Stimulated activated CD8-positive, alpha-beta memory T cell treated with anti-CD3 and anti-CD28 coated beads, Interleukin-2, amount 100 ng/mL, for 48 hours (primary cell): ENCODE data around the gene FAM171A1.

ENCODE experiments used
- DNase-seq, 2 donors: peaks; one replicate each; pipeline ENCODE4 v3.0.0-alpha.2; 2020; ENCODE audit warnings: low read depth in 2 of 2

Gene FAM171A1

DNA sequence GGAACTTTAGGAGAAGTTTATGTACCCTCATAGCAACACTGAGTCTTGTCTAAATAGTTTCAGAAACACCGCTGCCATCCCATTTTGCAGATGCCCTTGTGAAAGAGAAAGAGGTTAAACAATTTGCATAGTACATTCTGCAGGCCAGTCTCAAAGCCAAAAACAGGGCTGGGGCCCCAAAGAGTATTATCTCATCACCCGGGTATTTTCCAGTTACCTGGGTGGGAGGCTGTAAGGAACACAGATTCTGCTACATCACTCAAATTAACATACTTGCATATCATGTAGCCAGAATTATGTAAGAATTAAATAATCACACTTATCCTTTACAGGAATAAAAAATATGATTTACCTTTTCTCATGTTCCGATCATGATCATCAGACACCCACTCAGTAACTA, 3.1 kb upstream of the FAM171A1 start:
- DNase-seq = no peak

DNA sequence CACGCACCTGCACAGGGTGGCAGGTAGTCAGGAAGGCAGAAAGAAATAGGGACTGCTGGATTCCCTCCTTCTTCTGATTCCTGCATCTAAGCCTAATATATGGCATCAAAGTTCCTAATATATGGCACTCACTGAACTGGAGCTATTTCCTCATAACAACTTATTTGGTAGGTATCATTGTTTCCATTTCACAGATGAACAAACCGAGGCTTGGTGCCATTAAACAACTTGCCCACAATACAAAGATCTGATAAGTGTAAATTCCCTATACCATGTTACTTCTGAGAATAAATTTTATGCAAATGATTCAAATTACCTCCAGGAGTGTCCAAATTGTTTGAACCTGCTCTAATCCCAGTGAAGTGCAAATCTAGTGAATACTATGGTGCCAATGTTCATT, 2.1 kb upstream of the FAM171A1 start:
- no peak for DNase-seq

DNA sequence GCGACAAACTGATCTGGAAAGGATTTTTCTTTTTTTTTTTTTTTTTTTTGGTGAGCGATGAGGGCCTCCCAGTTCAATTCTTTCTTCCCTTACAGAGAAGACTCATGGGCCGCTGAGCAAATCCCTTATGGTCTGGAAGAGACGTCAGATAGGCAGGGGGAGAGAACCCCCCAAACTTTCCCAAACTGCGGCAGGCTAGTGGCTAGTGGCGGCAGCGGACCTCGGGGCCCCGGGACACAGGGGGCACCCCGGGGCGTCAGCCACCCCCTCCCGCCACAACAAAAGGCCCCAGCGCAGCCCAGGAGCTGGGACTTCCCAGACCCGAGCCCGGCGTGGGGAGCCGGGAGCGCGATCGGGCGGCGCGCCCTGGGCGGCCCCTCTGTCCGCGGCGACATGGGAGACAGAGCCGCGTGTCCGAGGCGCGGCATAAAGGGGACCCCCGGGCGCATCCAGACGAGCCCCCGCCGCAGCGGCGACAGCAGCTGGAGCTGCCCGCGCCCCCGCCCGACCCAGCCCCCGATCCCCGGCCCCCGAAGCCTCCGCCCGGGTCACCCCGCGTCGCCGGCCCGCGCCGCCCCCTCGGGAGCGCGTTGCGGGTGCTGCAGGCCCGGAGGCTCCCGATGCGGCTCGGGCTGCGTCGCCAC, 755 bp downstream of the FAM171A1 start:
- no peak for DNase-seq

DNA sequence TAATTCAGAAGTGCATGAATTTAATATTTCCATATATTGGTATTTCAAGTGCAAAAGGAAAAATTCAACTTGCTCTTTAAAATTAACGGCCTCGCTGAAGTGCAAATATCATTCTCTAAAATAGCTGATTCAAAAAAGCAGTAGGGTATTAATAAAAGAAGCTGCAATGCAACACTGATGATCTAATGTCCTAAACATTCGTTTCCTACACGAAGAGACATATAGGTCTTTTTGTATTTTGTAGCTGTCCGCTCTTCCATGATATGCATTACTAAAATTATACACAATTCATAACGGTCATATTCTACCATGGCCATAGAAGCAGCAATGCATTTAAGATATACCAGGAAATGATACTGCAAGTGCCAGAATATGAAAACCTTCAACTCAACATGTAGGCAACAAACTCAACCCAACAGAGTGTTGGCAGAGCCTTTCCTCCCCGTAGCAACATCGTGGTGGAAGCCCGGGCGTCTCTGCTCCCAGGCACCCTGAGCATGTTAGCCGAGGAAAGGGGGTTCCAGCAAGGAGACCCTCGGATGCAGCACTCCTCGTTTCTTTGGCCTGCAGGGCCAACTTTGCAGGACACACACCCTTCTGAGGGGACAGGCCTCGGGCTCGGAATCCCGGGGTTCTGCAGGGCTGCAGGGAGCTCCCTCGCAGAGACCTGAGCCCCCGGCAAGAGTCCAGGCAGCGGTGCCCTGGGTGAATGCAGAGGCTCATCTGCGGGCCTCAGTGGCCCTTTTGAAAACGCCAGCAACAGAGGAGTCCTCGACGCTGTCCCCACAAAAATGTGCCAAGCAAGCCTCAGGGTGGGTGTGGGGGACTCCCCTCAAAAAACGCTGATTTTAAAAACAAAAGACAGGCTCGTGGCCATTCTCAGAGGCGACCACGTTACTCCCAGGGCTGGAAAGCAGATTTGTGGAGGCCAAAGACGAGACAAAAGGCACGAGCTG, 1.6 kb downstream of the FAM171A1 start:
- DNase-seq = no peak

DNA sequence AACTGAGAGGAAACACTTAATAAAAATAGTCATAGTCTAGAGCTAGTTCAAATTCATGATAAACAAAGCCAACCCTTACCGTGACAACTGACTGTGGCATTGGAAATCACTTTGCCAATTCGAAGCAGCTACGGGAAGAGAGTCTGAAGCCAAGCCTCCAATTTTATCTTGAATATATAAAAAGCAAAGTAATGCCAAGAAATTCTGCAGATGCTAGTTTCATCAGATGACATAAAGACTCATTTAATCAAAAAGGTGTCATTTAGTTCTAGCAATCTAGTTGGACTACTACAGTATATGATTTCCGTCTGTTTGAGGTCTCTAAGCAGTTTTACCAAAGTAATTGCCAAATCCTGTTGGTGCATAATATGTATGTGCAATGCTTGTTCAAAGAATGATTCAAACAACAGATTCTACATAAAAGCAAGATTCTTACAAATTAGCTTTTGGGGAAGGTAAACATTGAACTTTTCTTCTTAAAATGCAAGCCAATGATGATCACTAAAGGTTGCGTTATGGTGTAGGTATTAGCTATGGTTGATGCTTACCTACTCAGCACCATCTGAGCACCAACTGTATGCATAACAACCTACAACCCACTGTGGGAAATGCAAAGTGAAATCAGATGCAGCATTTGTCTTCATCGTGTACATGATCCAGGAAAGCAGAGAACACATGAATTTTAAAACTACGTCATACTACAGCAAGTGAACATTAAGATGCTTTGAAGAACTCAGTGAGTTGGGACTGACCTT, 2.8 kb downstream of the FAM171A1 start:
- DNase-seq = no peak

DNA sequence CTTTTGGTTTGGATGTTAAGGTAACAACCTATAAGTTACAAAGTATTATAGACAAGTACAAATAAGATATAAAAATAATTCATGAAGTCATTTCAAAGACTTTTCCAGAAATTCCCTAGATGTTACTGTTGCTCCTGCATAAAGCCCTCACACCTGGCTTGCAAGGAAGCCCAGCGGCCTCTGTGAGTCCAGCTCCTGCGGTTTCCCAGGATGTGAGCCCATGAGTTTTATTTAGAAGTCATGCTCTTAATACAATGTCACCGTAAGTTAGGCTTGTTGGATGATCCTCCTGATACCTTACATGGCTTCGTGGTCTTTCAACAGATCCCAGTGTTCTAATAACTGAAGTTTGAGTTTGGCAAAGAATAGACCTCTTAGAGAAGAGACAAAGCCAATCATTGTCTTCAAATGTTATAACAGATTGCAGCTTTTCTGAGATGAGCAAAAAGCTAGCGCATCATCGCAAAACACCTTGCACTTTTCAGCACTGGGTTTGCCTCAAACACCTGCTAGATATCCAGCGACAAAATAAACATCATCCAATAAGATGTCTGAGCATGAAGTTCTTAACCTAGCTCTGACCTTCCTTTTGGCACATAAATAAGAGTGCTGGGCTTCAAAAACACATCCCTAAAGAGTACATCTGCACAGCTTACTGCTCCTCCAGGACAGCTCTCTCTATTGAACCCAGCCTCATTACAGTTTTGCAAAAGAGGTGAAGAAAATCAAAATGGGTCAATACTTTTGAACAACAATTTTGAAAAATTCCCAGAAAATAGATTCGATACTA, 3.6 kb downstream of the FAM171A1 start:
- no peak for DNase-seq

DNA sequence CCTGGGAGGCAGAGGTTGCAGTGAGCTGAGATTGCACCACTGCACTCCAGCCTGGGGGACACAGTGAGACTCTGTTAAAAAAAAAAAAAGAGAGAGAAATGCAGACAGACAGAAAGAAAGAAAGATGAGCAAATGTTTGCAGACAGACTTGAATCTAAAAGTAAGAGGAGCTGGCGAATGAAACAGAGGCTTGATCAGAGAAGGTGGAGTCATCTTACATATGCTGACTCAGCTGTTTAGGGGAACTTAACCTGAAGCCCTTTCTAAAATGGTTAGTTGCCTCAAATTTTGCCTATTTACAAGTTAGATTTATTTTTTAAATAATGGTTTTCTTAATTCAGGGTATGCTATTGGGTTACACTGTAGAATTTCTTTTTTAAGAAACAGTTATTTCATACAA, 5.4 kb downstream of the FAM171A1 start:
- no peak for DNase-seq

DNA sequence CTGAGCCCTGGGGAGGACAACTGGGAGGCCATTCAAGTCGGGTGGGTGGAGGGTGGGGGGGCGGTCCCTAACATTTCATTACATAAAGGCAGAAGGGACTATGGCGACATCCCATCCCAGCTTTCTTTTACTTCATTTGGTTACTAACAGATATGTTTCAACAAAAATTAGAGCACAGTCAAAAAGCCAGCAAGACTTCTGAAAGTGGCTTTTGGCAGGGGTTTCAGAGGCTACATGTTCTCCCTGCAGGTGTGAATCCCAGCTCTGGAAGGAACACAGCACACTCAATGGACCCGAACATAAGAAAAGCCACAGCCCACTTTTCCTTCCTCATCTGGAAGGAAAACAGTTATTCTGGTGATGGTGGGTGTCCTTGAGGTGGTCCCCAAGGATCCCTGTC, 7.1 kb downstream of the FAM171A1 start:
- no peak for DNase-seq

DNA sequence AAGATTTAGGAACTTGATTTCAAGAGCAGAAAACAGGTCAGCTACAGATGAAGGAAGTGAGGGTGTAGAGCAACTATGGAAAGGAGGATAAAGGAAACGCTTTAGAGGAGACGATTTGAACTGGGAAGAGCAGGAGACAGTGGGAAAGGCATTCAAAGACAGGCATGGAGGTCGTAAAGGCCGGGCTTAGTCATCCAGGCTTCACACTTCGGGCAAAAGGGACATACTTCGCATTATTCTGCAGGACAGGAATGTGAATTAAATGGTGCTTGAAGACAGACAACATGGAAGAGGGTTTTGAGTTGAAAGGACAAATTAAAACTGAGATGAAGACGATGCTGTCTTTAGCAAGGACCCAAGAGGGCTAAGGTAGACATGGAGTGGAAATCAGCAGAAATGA, 8.1 kb downstream of the FAM171A1 start:
- no peak for DNase-seq

DNA sequence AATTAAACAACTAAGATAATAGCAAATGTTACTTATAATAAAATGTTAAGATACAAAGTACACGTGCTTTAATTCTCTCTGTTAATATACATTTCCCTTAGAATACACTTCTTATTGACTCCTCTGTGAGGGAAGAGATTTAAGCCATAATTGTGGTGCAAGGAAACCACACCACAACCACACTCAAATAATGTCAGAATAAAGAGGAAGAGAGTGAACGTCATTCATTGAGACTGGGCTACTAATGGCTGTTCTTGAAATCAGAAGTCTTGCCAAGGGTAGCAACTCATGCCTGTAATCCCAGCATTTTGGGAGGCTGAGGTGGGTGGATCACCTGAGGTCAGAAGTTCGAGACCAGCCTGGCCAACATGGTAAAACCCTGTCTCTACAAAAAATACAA, 10.0 kb downstream of the FAM171A1 start:
- no peak for DNase-seq

DNA sequence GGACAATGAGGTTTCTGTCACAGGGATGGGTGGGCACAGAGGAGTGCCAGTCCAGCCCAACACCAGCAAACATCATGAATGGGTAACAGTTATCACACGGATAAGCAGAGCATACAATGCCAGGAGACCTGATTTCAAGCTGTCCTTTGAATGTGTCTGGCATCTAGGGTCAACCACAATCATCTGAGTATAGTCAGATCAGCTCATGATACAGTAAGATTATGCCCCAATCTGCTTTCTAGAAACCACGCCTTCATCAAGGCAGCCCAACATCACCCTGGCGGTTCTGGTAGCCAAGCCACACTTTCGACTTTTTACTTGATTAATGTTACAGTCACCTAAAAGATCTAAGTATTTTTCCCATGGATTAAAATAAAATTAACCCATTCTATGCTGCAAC, 10.5 kb downstream of the FAM171A1 start:
- no peak for DNase-seq

DNA sequence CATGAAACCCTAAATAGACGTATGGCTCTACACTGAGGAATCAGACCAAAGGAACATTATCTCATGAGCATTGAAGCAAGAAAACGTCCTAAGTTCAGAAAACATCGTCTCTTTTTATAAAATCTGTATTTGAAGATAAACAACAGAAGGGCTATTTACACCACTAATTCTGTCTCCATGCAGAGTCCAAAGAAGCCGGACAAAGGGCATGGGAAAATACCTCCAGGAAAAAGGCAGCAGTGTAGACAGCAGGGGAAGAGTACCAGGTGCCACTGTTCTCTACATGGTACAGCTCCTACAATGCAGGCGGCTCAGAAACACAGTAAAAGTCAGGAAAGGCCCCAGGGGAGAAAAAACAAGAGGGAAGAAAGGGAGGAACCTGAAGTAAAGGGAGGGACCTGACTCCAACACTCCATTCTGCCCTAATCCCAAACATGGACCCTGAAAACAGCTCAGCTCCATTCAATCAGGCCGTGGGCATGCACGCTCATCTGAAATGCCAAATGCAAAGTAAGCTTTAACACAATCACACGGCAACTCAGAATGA, 17.5 kb downstream of the FAM171A1 start:
- no peak for DNase-seq

DNA sequence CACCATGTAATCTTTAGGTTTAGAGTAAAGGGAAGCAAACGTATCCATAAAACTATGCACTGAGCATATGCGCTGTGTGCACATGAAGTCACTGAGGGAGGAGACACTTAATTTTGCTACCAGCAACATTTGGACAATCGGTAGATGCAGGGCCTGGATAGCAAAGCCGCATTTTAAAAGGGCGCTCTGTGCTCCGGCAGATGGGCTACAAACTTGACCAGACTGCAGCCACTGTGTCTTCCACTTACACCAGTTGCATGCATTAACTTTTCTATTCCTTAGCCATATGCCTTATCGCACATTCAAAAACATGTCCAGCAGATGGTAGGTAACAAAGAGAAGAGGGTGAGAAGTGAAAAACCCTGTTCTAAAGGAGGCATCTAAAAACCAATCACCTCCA, 18.3 kb downstream of the FAM171A1 start:
- no peak for DNase-seq

DNA sequence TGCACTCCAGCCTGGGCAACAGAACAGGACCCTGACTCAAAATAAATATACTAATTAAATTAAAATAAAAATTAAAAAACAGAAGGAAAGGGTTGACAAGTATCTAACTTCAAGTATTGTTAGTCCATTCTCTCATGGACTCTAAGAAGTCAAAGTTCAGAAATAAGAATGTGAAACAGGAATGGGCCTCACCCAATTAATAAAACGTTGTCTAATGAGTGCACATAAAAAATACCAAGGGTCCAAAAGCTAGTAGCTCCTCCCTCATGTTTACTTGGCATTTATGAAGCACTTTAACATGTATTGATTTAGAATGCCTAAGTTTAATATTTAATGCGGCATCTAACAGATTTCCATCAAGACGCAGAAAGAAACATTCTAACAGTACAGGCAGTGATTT, 18.9 kb downstream of the FAM171A1 start:
- DNase-seq = no peak

DNA sequence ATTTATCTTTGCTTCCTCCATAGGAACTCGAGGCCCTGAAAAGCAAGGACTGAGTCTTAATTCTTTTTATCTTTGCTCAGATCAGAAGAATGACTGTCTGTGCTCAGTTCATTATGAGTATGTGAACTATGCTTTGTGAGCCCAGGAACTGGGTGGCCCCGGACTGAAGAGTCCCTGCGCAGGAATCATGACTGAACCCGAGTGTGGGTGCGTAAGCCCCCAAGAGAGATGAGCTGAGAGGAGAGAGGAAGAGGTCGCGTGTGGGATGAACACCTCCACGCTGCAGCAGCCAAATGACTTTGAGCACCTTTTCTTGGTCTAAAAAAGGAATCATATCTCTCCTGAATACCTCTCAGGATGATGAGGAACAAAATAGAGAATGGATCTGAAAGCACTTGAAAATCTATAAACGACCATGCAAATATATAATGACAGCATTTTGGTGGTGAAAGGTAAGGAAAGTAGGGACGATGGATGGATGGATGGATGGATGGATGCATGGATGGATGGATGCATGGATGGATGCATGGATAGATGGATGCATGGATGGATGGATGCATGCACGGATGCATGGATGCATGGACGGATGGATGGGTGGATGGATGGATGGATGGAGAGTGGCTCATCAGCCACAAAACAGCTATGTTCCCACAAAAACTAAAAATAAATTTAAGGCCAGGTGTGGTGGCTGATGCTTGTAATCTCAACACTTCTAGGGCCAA, 19.8 kb downstream of the FAM171A1 start:
- no peak for DNase-seq

DNA sequence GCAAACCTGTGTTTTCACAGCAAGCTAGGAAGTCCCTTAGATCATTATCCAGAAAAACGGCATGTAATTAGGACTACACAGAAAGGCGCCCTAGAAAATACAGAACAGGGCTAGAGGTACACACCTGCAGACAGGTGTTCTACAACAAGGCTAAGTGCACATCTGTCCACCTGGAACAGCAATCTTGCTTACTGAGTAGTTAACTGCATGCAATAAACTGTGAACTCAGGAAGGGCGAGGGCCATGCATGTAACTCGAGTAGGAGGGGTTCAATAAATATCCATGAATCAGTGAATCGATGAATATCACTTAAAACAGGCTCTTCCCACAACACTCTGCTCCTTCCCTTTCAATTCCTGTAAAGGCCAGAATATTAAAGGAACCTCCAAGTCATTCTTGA, 22.0 kb downstream of the FAM171A1 start:
- no peak for DNase-seq

DNA sequence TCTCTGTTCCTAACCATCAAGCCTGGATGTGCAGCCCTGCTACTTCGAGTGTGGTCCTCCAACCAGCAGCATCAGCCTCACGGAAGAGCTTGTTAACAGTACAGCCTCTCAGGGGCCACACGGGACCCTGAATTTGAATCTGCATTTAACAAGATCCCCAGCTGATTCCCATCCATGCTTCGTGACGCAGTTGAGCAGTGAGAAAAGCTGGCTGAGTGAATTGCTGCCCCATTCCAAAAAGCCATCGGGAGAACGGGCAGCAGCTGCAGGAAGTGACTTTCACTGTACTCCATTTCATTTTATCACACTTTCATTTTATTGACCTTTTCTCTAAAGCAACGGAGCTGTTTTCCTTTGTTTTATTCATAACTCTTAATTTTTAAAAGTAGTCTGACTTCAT, 22.5 kb downstream of the FAM171A1 start:
- no peak for DNase-seq

DNA sequence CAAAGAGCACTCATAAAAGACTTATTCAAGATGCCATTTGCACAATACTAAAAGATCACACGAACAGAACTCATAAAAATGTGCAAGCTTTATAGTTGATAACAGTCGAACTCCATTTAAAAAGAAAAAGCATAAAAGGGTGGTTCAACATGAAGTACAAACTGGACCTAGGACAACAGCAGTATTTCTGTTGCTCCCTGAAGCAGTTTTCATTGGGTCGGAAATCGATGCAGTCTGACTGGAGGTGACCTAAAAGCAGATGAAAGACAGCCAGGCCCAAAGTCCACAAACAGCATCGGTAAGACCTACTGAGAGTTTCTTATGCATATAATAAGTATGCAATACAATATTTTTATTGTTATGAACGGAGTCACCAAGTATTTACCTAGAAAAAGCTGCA, 23.9 kb downstream of the FAM171A1 start:
- no peak for DNase-seq

DNA sequence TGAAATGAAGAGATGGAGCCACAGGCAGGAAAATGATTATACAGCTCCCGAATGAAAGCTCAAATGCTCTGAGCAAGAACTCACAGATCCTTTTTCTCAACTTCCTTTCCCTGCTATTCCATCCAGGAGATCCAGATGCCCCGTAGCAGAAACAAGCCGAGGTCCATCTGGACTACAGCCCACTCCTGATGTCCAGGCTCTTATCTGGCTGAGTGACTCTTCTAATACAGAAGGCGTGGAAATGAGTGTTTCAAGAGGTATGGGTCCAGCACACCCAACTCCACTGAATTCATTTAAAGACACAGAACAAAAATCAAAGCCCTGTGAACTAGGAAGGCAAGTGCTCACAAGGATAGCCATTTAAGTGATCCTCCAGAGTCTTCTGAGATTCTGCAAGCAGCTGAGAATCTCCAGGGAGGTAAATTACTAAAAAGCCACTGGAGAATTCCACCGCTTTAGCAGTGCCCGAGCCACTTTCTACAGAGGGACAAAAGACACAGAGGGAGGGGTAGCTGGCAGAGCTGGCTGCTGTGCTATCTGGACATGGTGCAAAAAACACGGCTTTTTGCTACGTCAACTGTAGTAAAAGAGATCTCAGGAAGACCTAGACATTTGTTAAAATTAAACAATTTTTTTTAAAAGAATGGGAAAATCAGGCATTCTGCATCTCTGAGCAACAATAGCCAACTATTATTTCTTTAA, 24.5 kb downstream of the FAM171A1 start:
- no peak for DNase-seq

DNA sequence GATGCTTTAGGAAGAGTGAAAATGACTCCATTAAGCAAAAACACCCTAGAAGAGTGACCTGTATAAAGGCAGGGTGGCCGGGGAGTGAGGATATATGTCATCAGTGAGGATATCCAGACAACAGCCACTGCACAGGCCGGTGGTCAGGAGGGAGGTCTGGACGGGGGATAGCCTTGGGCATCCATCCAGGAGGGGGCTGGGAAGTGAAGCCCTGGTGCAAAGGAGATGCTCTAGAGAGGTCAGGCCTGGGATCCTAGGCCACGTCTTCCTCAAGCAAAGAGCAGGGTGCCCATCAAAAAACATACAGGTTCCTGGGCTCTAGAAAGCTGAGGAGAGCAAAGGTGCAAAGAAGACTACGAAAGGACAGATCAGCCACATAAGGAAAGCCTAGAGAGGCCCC, 25.6 kb downstream of the FAM171A1 start:
- no peak for DNase-seq
